IMR-90 (cell line): ENCODE measurements around the gene MICAL2. TPM values are rescaled to one million over a fixed set of nuclear protein-coding genes. Genes with fewer than 3 reads are reported as not detected.

Experiments
- ATAC-seq: fragments of 200-7000 bp; cut with Tn5 transposase; 2 replicates; pipeline ENCODE4 v1.9.1; 2020; ENCODE audit warnings: low read depth, mild to moderate bottlenecking, moderate library complexity
- BruUV-seq: library from RNA; stranded (reverse); fragments of 400-500 nt; replicated peaks from 2 replicates; lab custom pipeline; 2021; lab: Mats Ljungman, UMichigan
- CTCF ChIA-PET: fragments of 300-600 bp; formaldehyde crosslinking; extraction: SDS; loops from one replicate; lab custom pipeline; 2021; ENCODE audit warnings: antibody characterized with exemption; lab: Yijun Ruan, JAX
- POLR2A ChIA-PET: fragments of 300-600 bp; sonication (Branson Sonifier 250); formaldehyde crosslinking; loops from one replicate; lab custom pipeline; 2022; ENCODE audit warnings: antibody characterized with exemption; ENCODE audit not compliant: unreplicated experiment; lab: Charles Lee
- DNase-seq: peaks from one replicate; pipeline ENCODE4 v3.0.0; 2013
- H2AFZ ChIP-seq: replicated peaks from 2 replicates; pipeline ENCODE3; 2013; ENCODE audit warnings: low read length, mild to moderate bottlenecking; ENCODE audit not compliant: poor library complexity
- H2AK5ac ChIP-seq: 2 replicates; pipeline ENCODE4 v1.6.1; 2013; ENCODE audit warnings: low read depth, low read length, inconsistent platforms
- H2AK9ac ChIP-seq: replicated peaks from 2 replicates; pipeline ENCODE3; 2013; ENCODE audit warnings: mild to moderate bottlenecking, low read depth, low read length, moderate library complexity; ENCODE audit not compliant: poor library complexity
- H2BK120ac ChIP-seq: 2 replicates; pipeline ENCODE4 v1.6.1; 2013; ENCODE audit warnings: low read depth, low read length, inconsistent platforms
- H2BK15ac ChIP-seq: 3 replicates; pipeline ENCODE4 v1.6.1; 2013; ENCODE audit warnings: low read depth, low read length, inconsistent platforms
- H2BK20ac ChIP-seq: 2 replicates; pipeline ENCODE4 v1.6.1; 2013; ENCODE audit warnings: low read depth, mild to moderate bottlenecking, inconsistent platforms, low read length, moderate library complexity
- H2BK5ac ChIP-seq: 2 replicates; pipeline ENCODE4 v1.6.1; 2013; ENCODE audit warnings: mild to moderate bottlenecking, low read depth, low read length, inconsistent platforms; ENCODE audit not compliant: poor library complexity, severe bottlenecking
- H3K14ac ChIP-seq: replicated peaks from 2 replicates; pipeline ENCODE4 v1.6.1; 2013; ENCODE audit warnings: low read depth, low read length, inconsistent platforms
- H3K18ac ChIP-seq: 2 replicates; pipeline ENCODE4 v1.6.1; 2013; ENCODE audit warnings: low read depth, low read length, control low read depth
- H3K23ac ChIP-seq: 2 replicates; pipeline ENCODE4 v1.6.1; 2013; ENCODE audit warnings: low read depth, low read length, inconsistent platforms
- H3K27ac ChIP-seq: 2 replicates; pipeline ENCODE4 v1.5.1; 2013; ENCODE audit warnings: mild to moderate bottlenecking, control low read depth, low read length; ENCODE audit not compliant: insufficient read depth
- H3K27me3 ChIP-seq: 2 replicates; pipeline ENCODE4 v1.6.1; 2013; ENCODE audit warnings: low read length; ENCODE audit not compliant: control insufficient read depth, insufficient read depth
- H3K36me3 ChIP-seq: 2 replicates; pipeline ENCODE4 v1.6.1; 2013; ENCODE audit warnings: low read length, mixed read lengths; ENCODE audit not compliant: control insufficient read depth, insufficient read depth
- H3K4ac ChIP-seq: 2 replicates; pipeline ENCODE4 v1.6.1; 2013; ENCODE audit warnings: low read depth, low read length, inconsistent platforms
- H3K4me1 ChIP-seq: 2 replicates; pipeline ENCODE4 v1.6.1; 2013; ENCODE audit warnings: low read length, mixed read lengths; ENCODE audit not compliant: control insufficient read depth, insufficient read depth
- H3K4me2 ChIP-seq: 2 replicates; pipeline ENCODE4 v1.6.1; 2013; ENCODE audit warnings: low read depth, mild to moderate bottlenecking, control low read depth, low read length, moderate library complexity
- H3K4me3 ChIP-seq: 2 replicates; pipeline ENCODE4 v1.5.1; 2013; ENCODE audit warnings: low read depth, mild to moderate bottlenecking, control low read depth, low read length, moderate library complexity; ENCODE audit not compliant: insufficient read depth
- H3K56ac ChIP-seq: 2 replicates; pipeline ENCODE4 v1.6.1; 2013; ENCODE audit warnings: low read length, inconsistent platforms; ENCODE audit not compliant: insufficient read depth; ENCODE audit errors: extremely low read depth
- H3K79me1 ChIP-seq, 2 experiments: 2 replicates each; pipeline ENCODE4 v1.6.1; 2013; ENCODE audit warnings: low read length in 2 of 2, inconsistent platforms in 1 of 2, low read depth in 1 of 2
- H3K9ac ChIP-seq: 2 replicates; pipeline ENCODE4 v1.6.1; 2013; ENCODE audit warnings: low read depth, low read length, control low read depth
- H3K9me1 ChIP-seq: 2 replicates; pipeline ENCODE4 v1.6.1; 2013; ENCODE audit warnings: low read length, inconsistent platforms; ENCODE audit not compliant: insufficient read depth
- H3K9me3 ChIP-seq: 2 replicates; pipeline ENCODE4 v1.6.1; 2013; ENCODE audit warnings: low read length; ENCODE audit not compliant: control insufficient read depth, insufficient read depth
- H4K20me1 ChIP-seq: 2 replicates; pipeline ENCODE4 v1.6.1; 2013; ENCODE audit warnings: low read length, inconsistent platforms; ENCODE audit not compliant: insufficient read depth
- H4K5ac ChIP-seq: 2 replicates; pipeline ENCODE4 v1.6.1; 2013; ENCODE audit warnings: mild to moderate bottlenecking, low read depth, low read length, control low read depth
- H4K8ac ChIP-seq, 2 experiments: 2 replicates each; pipeline ENCODE4 v1.6.1; 2013; ENCODE audit warnings: low read depth in 2 of 2, low read length in 2 of 2, control low read depth in 1 of 2, inconsistent platforms in 1 of 2
- H4K91ac ChIP-seq: 2 replicates; pipeline ENCODE4 v1.6.1; 2013; ENCODE audit warnings: low read depth, low read length, inconsistent platforms; ENCODE audit not compliant: insufficient read depth
- BHLHE40 ChIP-seq: fragments of 150-350 bp; IDR thresholded peaks from 2 replicates; pipeline ENCODE4 v1.6.1; 2016; ENCODE audit warnings: mild to moderate bottlenecking, low read depth, low read length
- CHD1 ChIP-seq: IDR thresholded peaks from 2 replicates; pipeline ENCODE4 v1.6.1; 2012; ENCODE audit warnings: low read depth, low read length, improper control_type of control experiment
- CTCF ChIP-seq: conservative IDR thresholded peaks from 2 replicates; pipeline ENCODE4 v1.5.1; 2012; ENCODE audit warnings: mild to moderate bottlenecking, low read depth, low read length, improper control_type of control experiment
- ELK1 ChIP-seq: fragments of 150-350 bp; IDR thresholded peaks from 2 replicates; pipeline ENCODE4 v1.6.1; 2016; ENCODE audit warnings: low read depth, mild to moderate bottlenecking, low read length, moderate library complexity, borderline replicate concordance
- FOS ChIP-seq: fragments of 150-350 bp; IDR thresholded peaks from 2 replicates; pipeline ENCODE4 v1.6.1; 2016; ENCODE audit warnings: low read depth, low read length
- MAZ ChIP-seq: IDR thresholded peaks from 2 replicates; pipeline ENCODE4 v1.6.1; 2012; ENCODE audit warnings: low read depth, mild to moderate bottlenecking, low read length, improper control_type of control experiment, moderate library complexity, borderline replicate concordance
- MXI1 ChIP-seq: IDR thresholded peaks from 2 replicates; pipeline ENCODE4 v1.6.1; 2012; ENCODE audit warnings: low read depth, mild to moderate bottlenecking, low read length, moderate library complexity, borderline replicate concordance
- NFE2L2 ChIP-seq: fragments of 150-350 bp; IDR thresholded peaks from 2 replicates; pipeline ENCODE4 v1.6.1; 2016; ENCODE audit warnings: low read depth, mild to moderate bottlenecking, low read length
- RAD21 ChIP-seq: IDR thresholded peaks from 2 replicates; pipeline ENCODE4 v1.6.1; 2012; ENCODE audit warnings: low read length, improper control_type of control experiment
- RFX5 ChIP-seq: IDR thresholded peaks from 2 replicates; pipeline ENCODE4 v1.8.0; 2012; ENCODE audit warnings: low read depth, mild to moderate bottlenecking, low read length, moderate library complexity
- SMC3 ChIP-seq: fragments of 150-350 bp; IDR thresholded peaks from 2 replicates; pipeline ENCODE4 v1.6.1; 2016; ENCODE audit warnings: low read depth, mild to moderate bottlenecking, antibody characterized with exemption, low read length, moderate library complexity
- USF2 ChIP-seq: fragments of 150-350 bp; IDR thresholded peaks from 2 replicates; pipeline ENCODE4 v1.6.1; 2017; ENCODE audit warnings: mild to moderate bottlenecking, antibody characterized with exemption, low read length, low read depth
- WGBS, 2 experiments: methylation state at CpG; one replicate each; pipeline versions ENCODE4 v1.1.5 to v1.1.7; 2013; ENCODE audit warnings: missing lambda C conversion rate in 2 of 2; ENCODE audit not compliant: insufficient read length in 1 of 2; ENCODE audit errors: extremely low coverage in 2 of 2; 5-methylcytosine and 5-hydroxymethylcytosine counted together
- dilution Hi-C: fragments of 300-500 bp; cut with HindIII; formaldehyde crosslinking; loops from one replicate; pipeline ENCODE4 v1.14.3; 2018; ENCODE audit warnings: low sequenced_read_pairs; ENCODE audit not compliant: unreplicated experiment
- in situ Hi-C: fragments of 300-500 bp; cut with MboI; formaldehyde crosslinking; loops from 3 replicates; pipeline ENCODE4 v1.14.3; 2019; ENCODE audit warnings: low sequenced_read_pairs, inconsistent platforms, mixed read lengths
- intact Hi-C: fragments of 100-400 bp; cut with micrococcal nuclease; formaldehyde crosslinking; loops from 2 replicates; pipeline ENCODE4 v1.10.0; 2022
- polyA plus RNA-seq, 3 experiments: library from polyadenylated mRNA; depleted of rRNA; stranded (reverse); fragments of >200 nt; gene quantifications; 2 replicates each; pipeline ENCODE4 v1.2.3, GENCODE V29; 2012; ENCODE audit warnings: low replicate concordance in 1 of 3
- total RNA-seq: library from RNA; depleted of rRNA; stranded (reverse); fragments of >200 nt; gene quantifications from 2 replicates; pipeline ENCODE4 v1.2.3, GENCODE V29; 2012

Gene MICAL2
- total and polyA plus RNA-seq, 2 of the 4 experiments (the other 2 are of a cell fraction), result 170 to 336 TPM

- CTCF ChIA-PET, result interaction anchor here (0.9 to 1.0 kb wide), 2 partner anchors 19 to 47 kb away, joined by 3 read pairs; no protein-coding TSS in a partner anchor
- H2BK120ac ChIP-seq, result peak overlapping the region; percentile 88
- peak overlapping the region; percentile 70 for H3K27ac ChIP-seq
- H2BK20ac ChIP-seq, result peak overlapping the region; percentile 72
- H4K20me1 ChIP-seq, result peaks cover 79% of the 10 kb centered on the region
- no peaks in the 10 kb centered on the region for H3K9me3 ChIP-seq
- peak overlapping the region; percentile 83 for H2AK5ac ChIP-seq
- peaks cover 10% of the 10 kb centered on the region for H3K36me3 ChIP-seq
- dilution Hi-C loops (no loop called here), intact Hi-C loops (loop anchor here (2.0 kb wide), 1 partner anchor 21 kb away; no protein-coding TSS in a partner anchor), in situ Hi-C loops (no loop called here)
- H3K27me3 ChIP-seq, result no peaks in the 10 kb centered on the region
- peak overlapping the region; percentile 6; the same call in 1 of the 2 replicates for H3K4me2 ChIP-seq
- peak overlapping the region in 1 of 2 experiments; percentile 65; a peak in 2 of 4 replicates for H4K8ac ChIP-seq
- H2BK15ac ChIP-seq, result peak overlapping the region; percentile 29; the same call in 1 of the 3 replicates
- H3K79me1 ChIP-seq, result peaks cover 34 to 96% of the 10 kb centered on the region in 2 experiments
- H3K18ac ChIP-seq, result peak overlapping the region; percentile 57
- peaks cover 77% of the 10 kb centered on the region for H3K9me1 ChIP-seq
- peak overlapping the region; percentile 36; the same call in 1 of the 2 replicates for H3K56ac ChIP-seq
- peak overlapping the region; percentile 73 for H3K14ac ChIP-seq
- H4K91ac ChIP-seq, result peak overlapping the region; percentile 81
- DNase-seq (peak; percentile 98), ATAC-seq (peak; percentile 60)
- peak overlapping the region; percentile 43 for H3K23ac ChIP-seq
- POLR2A ChIA-PET, result interaction anchor here (0.8 kb wide), 1 partner anchor 52 kb away, joined by 3 read pairs; no protein-coding TSS in a partner anchor
- no peak overlapping the region for H3K9ac ChIP-seq
- 51% methylated on average over 7 of the region's 13 CpGs; no CpG with 5 or more reads in 1 of the 2 experiments for WGBS, 2 experiments
- H2BK5ac ChIP-seq, result peak overlapping the region; percentile 85
- H2AFZ ChIP-seq, result peak overlapping the region; percentile 60
- H4K5ac ChIP-seq, result peak overlapping the region; percentile 38
- H2AK9ac ChIP-seq, result peak overlapping the region; percentile 1
- BruUV-seq, result no TSS peak
- H3K4ac ChIP-seq, result peak overlapping the region; percentile 89
- H3K4me3 ChIP-seq, result no peak overlapping the region
- H3K4me1 ChIP-seq, result peaks cover 51% of the 10 kb centered on the region
- TF ChIP-seq BHLHE40 (peak; percentile 87), MAZ (peak; percentile 66; the same call in 1 of the 2 replicates), NFE2L2 (0 out of 2 replicates have a peak, but pooled peaks have one; percentile 10), FOS (peak; percentile 83), MXI1 (no peak), CTCF (no peak; the same call in 1 of the 2 replicates), CHD1 (0 out of 2 replicates have a peak, but pooled peaks have one; percentile 24), ELK1 (no peak), RAD21 (peak; percentile 12), USF2 (no peak), RFX5 (no peak), SMC3 (peak; percentile 23; the same call in 1 of the 2 replicates)
Observed at GRCh38 chr11:12137938-12138731, 27.7 kb downstream of the MICAL2 start.
